Progenitor cell of endocrine pancreas (in vitro differentiated cells): ENCODE results near the gene NAPB. TPM values are rescaled to one million over a fixed set of nuclear protein-coding genes. Genes with fewer than 3 reads are reported as not detected.

Source experiments
- DNase-seq: peaks from one replicate; pipeline ENCODE4 v3.0.0; 2021; ENCODE audit warnings: low spot score; ENCODE audit not compliant: unreplicated experiment
- H3K27ac Mint-ChIP-seq: 2 replicates; pipeline ENCODE4 v1.8.0; 2021; ENCODE audit warnings: mild to moderate bottlenecking, moderate library complexity, mixed read lengths
- H3K27me3 Mint-ChIP-seq: 2 replicates; pipeline ENCODE4 v1.8.0; 2021; ENCODE audit warnings: mixed read lengths
- H3K36me3 Mint-ChIP-seq: 2 replicates; pipeline ENCODE4 v1.8.0; 2022; ENCODE audit warnings: mixed read lengths; ENCODE audit not compliant: insufficient read depth
- H3K4me1 Mint-ChIP-seq: 2 replicates; pipeline ENCODE4 v1.8.0; 2021; ENCODE audit warnings: low read depth, mixed read lengths
- H3K4me3 Mint-ChIP-seq: 2 replicates; pipeline ENCODE4 v1.8.0; 2021; ENCODE audit warnings: low read depth, mild to moderate bottlenecking, moderate library complexity, mixed read lengths
- H3K9me3 Mint-ChIP-seq: 2 replicates; pipeline ENCODE4 v1.8.0; 2021; ENCODE audit warnings: low read depth, mixed read lengths
- CTCF ChIP-seq: fragments of 200-600 bp; sonication (generic); IDR thresholded peaks from one replicate; pipeline ENCODE4 v1.5.0; 2021; ENCODE audit warnings: antibody characterized with exemption, mild to moderate bottlenecking; ENCODE audit not compliant: unreplicated experiment
- total RNA-seq: library from RNA; stranded (reverse); gene quantifications from 2 replicates; pipeline ENCODE4 v1.2.1, GENCODE V29; 2021

The NAPB gene
- total RNA-seq, 1 donor from 2014 or later = 22.2 TPM

- Mint-ChIP-seq H3K27me3 (no peaks in the 10 kb centered on the region), H3K27ac (no peak overlapping the region), H3K4me3 (no peak overlapping the region), H3K36me3 (peaks cover 21% of the 10 kb centered on the region), H3K4me1 (peaks cover 3% of the 10 kb centered on the region), H3K9me3 (no peaks in the 10 kb centered on the region)
- DNase-seq = no peak
- TF ChIP-seq CTCF = no peak
These were observed 49.8 kb downstream of the NAPB start for GRCh38 chr20:23371496-23371895.

- no peaks in the 10 kb centered on the region for H3K9me3 Mint-ChIP-seq
- DNase-seq = no peak
- H3K27me3 Mint-ChIP-seq = no peaks in the 10 kb centered on the region
- peaks cover 20% of the 10 kb centered on the region for H3K36me3 Mint-ChIP-seq
- TF ChIP-seq CTCF = no peak
- no peak overlapping the region for H3K27ac Mint-ChIP-seq
- H3K4me1 Mint-ChIP-seq = peaks cover 5% of the 10 kb centered on the region
- H3K4me3 Mint-ChIP-seq = no peak overlapping the region
These were observed 50.4 kb downstream of the NAPB start for GRCh38 chr20:23370873-23371272.

- H3K27me3 Mint-ChIP-seq = no peaks in the 10 kb centered on the region
- H3K27ac Mint-ChIP-seq = no peak overlapping the region
- no peak for DNase-seq
- H3K9me3 Mint-ChIP-seq = no peaks in the 10 kb centered on the region
- TF ChIP-seq CTCF = no peak
- peaks cover 5% of the 10 kb centered on the region for H3K4me1 Mint-ChIP-seq
- peaks cover 18% of the 10 kb centered on the region for H3K36me3 Mint-ChIP-seq
- no peak overlapping the region for H3K4me3 Mint-ChIP-seq
These were observed 51.0 kb downstream of the NAPB start for GRCh38 chr20:23370274-23370673.

- no peak for TF ChIP-seq CTCF
- H3K36me3 Mint-ChIP-seq = peaks cover 28% of the 10 kb centered on the region
- no peak overlapping the region for H3K27ac Mint-ChIP-seq
- H3K9me3 Mint-ChIP-seq = no peaks in the 10 kb centered on the region
- H3K27me3 Mint-ChIP-seq = no peaks in the 10 kb centered on the region
- no peak for DNase-seq
- H3K4me1 Mint-ChIP-seq = peaks cover 6% of the 10 kb centered on the region
- H3K4me3 Mint-ChIP-seq = no peak overlapping the region
These were observed 52.0 kb downstream of the NAPB start for GRCh38 chr20:23369072-23369823.

GRCh38 chr20:23368316-23369071, 52.8 kb downstream of the NAPB start:
- Mint-ChIP-seq H3K27ac (no peak overlapping the region), H3K4me1 (peaks cover 8% of the 10 kb centered on the region), H3K9me3 (no peaks in the 10 kb centered on the region), H3K36me3 (peaks cover 28% of the 10 kb centered on the region), H3K4me3 (no peak overlapping the region), H3K27me3 (no peaks in the 10 kb centered on the region)
- no peak for DNase-seq
- TF ChIP-seq CTCF = no peak
